ENCODE measurements around the gene WDR7.
A peak's percentile ranks its signal among the peaks of the same experiment; 100 is the strongest.
"Not testable (repeated sequence)": the region's sequence is repeated elsewhere in the genome, so short reads cannot be mapped to it uniquely, and the experiment has no call there.

Gene WDR7

GRCh38 chr18:56650944-56651770 lies at the start of gene WDR7:
TSS of gene WDR7 (plus strand) at chr18:56651359. CDS start at chr18:56672516, 21,157 bp downstream.
- peak; percentile 99 for DNase-seq

GRCh38 chr18:56606618-56607017 lies 44.5 kb upstream of the WDR7 start:
- DNase-seq: no peak

- DNase-seq: no peak
Measured at GRCh38 chr18:56615738-56616520, 35.2 kb upstream of the WDR7 start.

DNA sequence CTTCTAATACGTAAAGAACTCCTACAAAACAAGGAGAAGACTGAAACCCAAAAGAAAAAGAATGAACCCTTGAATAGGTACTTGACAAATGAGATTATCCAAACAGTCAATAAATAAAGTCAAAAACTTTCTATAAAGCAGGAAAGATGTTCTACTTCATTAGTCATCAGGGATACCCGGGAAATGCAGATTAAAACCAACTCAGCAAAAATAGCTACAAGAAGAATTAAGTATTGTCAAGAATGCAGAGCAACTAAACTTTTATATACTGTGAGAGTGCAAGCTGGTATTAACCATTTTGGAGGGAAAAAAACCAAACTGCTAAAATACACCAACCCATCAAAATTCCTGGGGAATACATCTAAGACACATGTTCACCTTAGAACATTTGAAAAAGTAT lies 23.2 kb upstream of the WDR7 start:
- no peak for DNase-seq

DNA sequence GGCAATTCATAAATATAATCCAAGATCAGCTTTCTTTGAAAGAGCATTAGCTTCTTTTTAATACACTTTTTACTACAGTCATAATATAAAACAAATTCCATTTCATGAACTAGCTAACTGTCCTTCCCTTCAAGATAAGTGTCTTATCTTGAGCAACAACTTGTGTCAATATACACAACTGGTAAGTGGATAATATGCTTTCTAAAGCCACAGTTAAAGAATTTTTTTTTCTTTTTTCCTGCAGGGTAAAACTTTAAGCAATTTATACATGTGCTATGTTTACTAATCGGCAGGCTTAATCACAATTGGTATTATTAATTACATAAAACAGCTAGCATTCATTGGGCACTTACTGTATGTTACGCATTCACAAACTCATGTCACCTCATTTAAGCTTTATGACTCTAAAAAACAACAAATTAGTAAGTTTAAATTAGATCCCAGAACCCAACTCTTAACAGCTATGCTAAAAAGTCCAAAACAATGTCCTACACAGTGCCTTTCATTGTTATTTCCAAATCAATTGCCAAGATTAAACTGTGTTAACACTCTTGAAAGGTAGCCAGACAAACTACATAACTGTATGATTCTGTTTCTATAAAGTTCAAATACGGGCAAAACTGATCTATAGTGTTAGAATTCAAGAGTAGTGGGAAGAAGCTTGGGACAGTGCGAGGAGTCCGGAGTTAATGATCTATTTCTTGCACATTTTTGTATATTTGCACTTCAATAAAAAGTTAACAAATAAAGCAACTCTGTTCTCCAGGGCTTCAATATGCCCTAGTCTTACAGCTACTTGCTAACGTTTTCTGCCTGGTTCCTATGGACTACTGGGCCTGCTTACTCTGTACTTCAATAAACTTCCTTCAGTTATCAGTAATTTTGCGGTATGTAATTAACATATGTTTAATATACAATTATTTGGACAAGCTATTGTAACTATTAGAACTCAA lies 18.8 kb upstream of the WDR7 start:
- DNase-seq: no peak

GRCh38 chr18:56635007-56635406 lies 16.2 kb upstream of the WDR7 start:
- no peak for DNase-seq

GRCh38 chr18:56637176-56637575 lies 14.0 kb upstream of the WDR7 start:
- DNase-seq: no peak

GRCh38 chr18:56637711-56638231 lies 13.4 kb upstream of the WDR7 start:
- no peak for DNase-seq

GRCh38 chr18:56638232-56639103 lies 12.7 kb upstream of the WDR7 start, which contains the start of gene TXNL1:
TSS of gene TXNL1 (minus strand) at chr18:56638592. CDS start at chr18:56638440, 152 bp downstream.
- DNase-seq: peak; percentile 100

GRCh38 chr18:56639104-56639381 lies 12.1 kb upstream of the WDR7 start:
- peak; percentile 37 for DNase-seq

DNA sequence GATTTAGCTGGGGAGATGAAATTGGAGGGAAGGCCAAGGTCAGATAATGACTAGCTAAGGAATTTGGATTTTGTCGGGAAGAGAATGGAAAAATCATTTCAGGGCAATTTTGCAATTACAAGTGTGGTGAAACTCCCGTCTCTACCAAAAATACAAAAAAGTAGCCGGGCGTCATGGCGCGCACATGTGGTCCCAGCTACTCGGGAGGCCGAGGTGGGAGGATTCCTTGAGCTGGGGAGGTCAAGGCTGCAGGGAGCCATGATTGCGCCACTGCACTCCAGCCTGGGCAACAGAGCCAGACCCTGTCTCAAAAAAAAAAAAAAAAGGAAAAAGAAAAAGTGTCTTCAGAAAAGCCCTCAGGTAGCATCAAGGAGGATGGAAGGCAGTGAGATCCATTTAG lies 11.6 kb upstream of the WDR7 start:
- DNase-seq: no peak

DNA sequence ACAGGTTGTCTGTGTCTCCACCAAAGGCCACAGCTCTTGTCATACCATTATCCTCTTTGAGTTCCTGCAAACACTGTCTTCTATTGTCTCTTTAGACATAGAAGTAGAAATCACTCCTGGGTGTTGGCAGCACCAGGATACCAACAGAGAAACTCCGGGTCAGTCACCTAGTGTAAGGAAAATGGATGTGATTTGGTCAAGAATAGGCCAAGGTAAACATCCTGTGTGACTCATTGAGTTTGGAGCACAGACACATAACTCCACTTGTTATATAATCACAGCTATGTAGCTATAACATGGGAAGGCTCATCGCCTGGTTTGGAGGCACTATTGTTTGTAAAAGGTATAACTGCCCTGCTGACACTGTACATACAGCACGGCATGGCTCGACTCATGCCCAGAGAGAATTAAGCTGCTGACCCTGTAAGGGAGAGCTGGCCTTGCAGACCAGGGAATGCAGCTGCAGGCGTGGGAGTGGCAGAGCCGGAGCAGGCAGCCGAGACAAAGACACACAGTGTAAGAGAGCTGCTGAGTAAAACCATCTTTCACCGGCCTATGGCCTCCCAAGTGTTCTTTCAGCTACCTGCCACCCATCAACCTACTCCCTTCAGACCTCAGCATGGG lies 9.3 kb upstream of the WDR7 start:
- no peak for DNase-seq

GRCh38 chr18:56643381-56643780 lies 7.8 kb upstream of the WDR7 start:
- DNase-seq: no peak

- DNase-seq: peak; percentile 49
Measured at GRCh38 chr18:56645415-56646016, 5.6 kb upstream of the WDR7 start.

DNA sequence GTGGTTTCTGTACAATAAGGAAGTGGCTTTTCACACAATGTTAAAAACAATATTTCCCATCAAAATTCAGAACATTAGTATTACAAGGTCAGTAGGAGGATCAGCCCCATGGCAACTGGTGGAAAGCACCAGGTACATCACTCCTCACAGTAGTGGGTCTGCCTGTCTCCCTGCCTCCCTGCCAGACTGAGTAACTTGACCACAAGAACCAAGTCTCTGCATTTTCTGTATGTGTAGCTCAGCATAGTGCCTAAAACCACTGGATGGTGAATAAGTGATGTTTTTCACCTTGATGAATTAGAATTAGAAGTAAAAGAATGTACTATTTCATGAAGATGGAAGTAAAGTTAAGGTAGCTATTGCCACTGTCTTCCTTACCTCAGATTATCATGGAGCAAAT lies 4.1 kb upstream of the WDR7 start:
- DNase-seq: no peak

GRCh38 chr18:56647951-56648893 lies 2.9 kb upstream of the WDR7 start:
- no peak for DNase-seq

DNA sequence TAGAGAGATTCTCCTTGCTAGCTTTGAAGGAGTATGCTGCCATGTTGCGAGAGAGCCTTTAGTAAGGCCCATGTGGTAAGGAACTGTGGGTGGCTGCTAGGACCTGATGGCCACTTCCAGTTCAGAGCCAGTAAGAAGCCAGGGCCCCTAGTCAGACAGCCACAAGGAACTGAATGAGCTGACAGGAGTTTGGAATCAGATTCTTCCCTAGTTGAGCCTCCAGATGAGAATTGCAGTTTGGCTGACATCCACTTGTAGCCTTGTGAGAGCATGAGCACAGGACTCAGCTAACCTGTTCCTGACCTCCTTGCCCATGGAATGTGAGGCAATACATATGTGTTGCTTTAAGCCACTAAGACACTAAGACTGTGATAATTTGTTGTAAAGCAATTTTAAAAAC lies 1.2 kb upstream of the WDR7 start:
- DNase-seq: no peak

DNA sequence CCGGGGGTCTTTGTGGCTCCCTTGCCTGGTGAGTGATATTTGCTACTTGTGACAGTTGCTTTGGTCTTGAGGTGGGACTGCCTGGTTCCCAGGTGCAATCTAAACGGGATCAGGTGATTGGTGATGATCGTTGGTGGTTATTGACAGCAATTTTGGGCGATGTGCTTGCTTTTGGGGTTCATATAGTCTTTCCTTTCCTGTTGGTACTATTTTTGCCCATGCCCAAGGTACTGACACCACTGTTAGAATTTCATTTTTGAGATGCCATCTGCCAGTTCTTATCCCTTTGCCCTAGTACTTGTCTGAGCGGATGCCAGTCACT lies 573 bp downstream of the WDR7 start:
- DNase-seq: no peak

GRCh38 chr18:56652802-56653201 lies 1.6 kb downstream of the WDR7 start:
- no peak for DNase-seq

DNA sequence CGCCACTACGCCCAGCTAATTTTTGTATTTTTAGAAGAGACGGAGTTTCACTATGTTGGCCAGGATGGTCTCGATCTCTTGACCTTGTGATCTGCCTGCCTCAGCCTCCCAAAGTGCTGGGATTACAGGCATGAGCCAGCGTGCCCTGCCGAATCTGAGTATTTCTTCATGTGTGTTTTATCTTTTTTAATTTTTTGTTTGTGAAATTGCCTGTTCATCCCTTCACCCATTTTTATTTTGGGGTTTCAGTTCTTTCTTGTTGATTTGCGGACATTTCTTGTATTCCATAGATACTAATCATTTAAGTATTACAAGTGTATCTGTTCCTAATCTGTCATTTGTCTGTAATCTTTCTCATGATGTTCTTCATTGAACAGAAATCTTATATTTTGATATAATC lies 3.1 kb downstream of the WDR7 start:
- DNase-seq: not testable (repeated sequence)
